ENCODE results near the gene CEP72. TPM values are rescaled to one million over a fixed set of nuclear protein-coding genes. Genes with fewer than 3 reads are reported as not detected.

CEP72 gene
- total RNA-seq, 1 experiment from 2014 or later = 33.2 TPM

- intact Hi-C loops (cut with micrococcal nuclease; ENCODE audit: unreplicated experiment) = no loop called here
- DNase-seq (ENCODE audit: low read depth, low spot score) (no peak), ATAC-seq (no peak)
- Histone ChIP-seq H3K4me3 (ENCODE audit: low read depth in 2 of 2, low read length in 2 of 2) (no peak overlapping the region), H3K27me3 (ENCODE audit: control insufficient read depth, insufficient read depth, low read length) (peaks cover 10% of the 10 kb centered on the region), H3K9me3 (ENCODE audit: control insufficient read depth, insufficient read depth, low read depth, low read length) (peaks cover 9% of the 10 kb centered on the region; the same call in 1 of the 2 replicates), H3K36me3 (ENCODE audit: control insufficient read depth, insufficient read depth, low read length) (no peaks in the 10 kb centered on the region), H3K4me1 (ENCODE audit: control insufficient read depth, insufficient read depth, low read length) (no peaks in the 10 kb centered on the region), H3K27ac (ENCODE audit: low read length) (no peak overlapping the region)
- CTCF ChIA-PET = no interaction called here
- POLR2A ChIA-PET = no interaction called here
- TF ChIP-seq REST (IDR thresholded peaks at IDR 0.05; ENCODE audit: insufficient read depth in 1 of 2, low read depth in 2 of 2, low read length in 1 of 2) (no peak), TCF7L2 (IDR thresholded peaks at IDR 0.05; ENCODE audit: low read depth, low read length) (no peak), SIN3A (IDR thresholded peaks at IDR 0.05; ENCODE audit: borderline replicate concordance, insufficient read depth, low read depth, low read length) (no peak), POLR2AphosphoS5 (IDR thresholded peaks at IDR 0.05; ENCODE audit: low read depth, low read length) (no peak)
- TF ChIP-seq, protein P1, sequence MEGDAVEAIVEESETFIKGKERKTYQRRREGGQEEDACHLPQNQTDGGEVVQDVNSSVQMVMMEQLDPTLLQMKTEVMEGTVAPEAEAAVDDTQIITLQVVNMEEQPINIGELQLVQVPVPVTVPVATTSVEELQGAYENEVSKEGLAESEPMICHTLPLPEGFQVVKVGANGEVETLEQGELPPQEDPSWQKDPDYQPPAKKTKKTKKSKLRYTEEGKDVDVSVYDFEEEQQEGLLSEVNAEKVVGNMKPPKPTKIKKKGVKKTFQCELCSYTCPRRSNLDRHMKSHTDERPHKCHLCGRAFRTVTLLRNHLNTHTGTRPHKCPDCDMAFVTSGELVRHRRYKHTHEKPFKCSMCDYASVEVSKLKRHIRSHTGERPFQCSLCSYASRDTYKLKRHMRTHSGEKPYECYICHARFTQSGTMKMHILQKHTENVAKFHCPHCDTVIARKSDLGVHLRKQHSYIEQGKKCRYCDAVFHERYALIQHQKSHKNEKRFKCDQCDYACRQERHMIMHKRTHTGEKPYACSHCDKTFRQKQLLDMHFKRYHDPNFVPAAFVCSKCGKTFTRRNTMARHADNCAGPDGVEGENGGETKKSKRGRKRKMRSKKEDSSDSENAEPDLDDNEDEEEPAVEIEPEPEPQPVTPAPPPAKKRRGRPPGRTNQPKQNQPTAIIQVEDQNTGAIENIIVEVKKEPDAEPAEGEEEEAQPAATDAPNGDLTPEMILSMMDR (IDR thresholded peaks at IDR 0.05) = no peak
- in situ Hi-C loops (cut with HindIII; ENCODE audit: low pct_unique_long_range_greater_than_20kb, low sequenced_read_pairs) = no loop called here
- BruUV-seq (replicated peaks) = no TSS peak
Measured at GRCh38 chr5:573976-574375, 38.2 kb upstream of the CEP72 start.

GRCh38 chr5:574906-575305, 37.2 kb upstream of the CEP72 start:
- Histone ChIP-seq H3K4me3 (ENCODE audit: low read depth in 2 of 2, low read length in 2 of 2) (no peak overlapping the region), H3K27me3 (ENCODE audit: control insufficient read depth, insufficient read depth, low read length) (peaks cover 10% of the 10 kb centered on the region), H3K4me1 (ENCODE audit: control insufficient read depth, insufficient read depth, low read length) (no peaks in the 10 kb centered on the region), H3K27ac (ENCODE audit: low read length) (no peak overlapping the region), H3K36me3 (ENCODE audit: control insufficient read depth, insufficient read depth, low read length) (no peaks in the 10 kb centered on the region), H3K9me3 (ENCODE audit: control insufficient read depth, insufficient read depth, low read depth, low read length) (peaks cover 9% of the 10 kb centered on the region; the same call in 1 of the 2 replicates)
- ATAC-seq (no peak), DNase-seq (ENCODE audit: low read depth, low spot score) (no peak)
- ChIA-PET CTCF (no interaction called here), POLR2A (no interaction called here)
- intact Hi-C loops (cut with micrococcal nuclease; ENCODE audit: unreplicated experiment) (no loop called here), in situ Hi-C loops (cut with HindIII; ENCODE audit: low pct_unique_long_range_greater_than_20kb, low sequenced_read_pairs) (no loop called here)
- no peak for TF ChIP-seq POLR2AphosphoS5 (IDR thresholded peaks at IDR 0.05; ENCODE audit: low read depth, low read length)
- no peak for TF ChIP-seq TCF7L2 (IDR thresholded peaks at IDR 0.05; ENCODE audit: low read depth, low read length)
- no peak for TF ChIP-seq SIN3A (IDR thresholded peaks at IDR 0.05; ENCODE audit: borderline replicate concordance, insufficient read depth, low read depth, low read length)
- TF ChIP-seq, protein P1 (IDR thresholded peaks at IDR 0.05) = no peak
- no TSS peak for BruUV-seq (replicated peaks)
